Epithelial cell of proximal tubule (primary cell): ENCODE data around the gene YBX1. TPM values are rescaled to one million over a fixed set of nuclear protein-coding genes. Genes with fewer than 3 reads are reported as not detected.
"Not testable (repeated sequence)": the region's sequence is repeated elsewhere in the genome, so short reads cannot be mapped to it uniquely, and the experiment has no call there.

Source experiments
- DNase-seq: peaks from one replicate; pipeline ENCODE4 v3.0.0-alpha.2; 2011; ENCODE audit warnings: low read depth
- H3K4me3 ChIP-seq: 2 replicates; pipeline ENCODE4 v1.5.1; 2011; ENCODE audit warnings: low read depth, mild to moderate bottlenecking, low read length
- total RNA-seq: library from RNA; depleted of rRNA; stranded (reverse); fragments of >200 nt; gene quantifications from 2 replicates; pipeline ENCODE4 v1.2.3, GENCODE V29; 2015
- TF ChIP-seq, protein P1 (sequence below): conservative IDR thresholded peaks from 2 replicates; pipeline ENCODE4 v1.5.1; 2012; ENCODE audit warnings: low read depth, mild to moderate bottlenecking, low read length

YBX1 gene
- total RNA-seq, 1 donor from 2014 or later: 790 TPM

DNA sequence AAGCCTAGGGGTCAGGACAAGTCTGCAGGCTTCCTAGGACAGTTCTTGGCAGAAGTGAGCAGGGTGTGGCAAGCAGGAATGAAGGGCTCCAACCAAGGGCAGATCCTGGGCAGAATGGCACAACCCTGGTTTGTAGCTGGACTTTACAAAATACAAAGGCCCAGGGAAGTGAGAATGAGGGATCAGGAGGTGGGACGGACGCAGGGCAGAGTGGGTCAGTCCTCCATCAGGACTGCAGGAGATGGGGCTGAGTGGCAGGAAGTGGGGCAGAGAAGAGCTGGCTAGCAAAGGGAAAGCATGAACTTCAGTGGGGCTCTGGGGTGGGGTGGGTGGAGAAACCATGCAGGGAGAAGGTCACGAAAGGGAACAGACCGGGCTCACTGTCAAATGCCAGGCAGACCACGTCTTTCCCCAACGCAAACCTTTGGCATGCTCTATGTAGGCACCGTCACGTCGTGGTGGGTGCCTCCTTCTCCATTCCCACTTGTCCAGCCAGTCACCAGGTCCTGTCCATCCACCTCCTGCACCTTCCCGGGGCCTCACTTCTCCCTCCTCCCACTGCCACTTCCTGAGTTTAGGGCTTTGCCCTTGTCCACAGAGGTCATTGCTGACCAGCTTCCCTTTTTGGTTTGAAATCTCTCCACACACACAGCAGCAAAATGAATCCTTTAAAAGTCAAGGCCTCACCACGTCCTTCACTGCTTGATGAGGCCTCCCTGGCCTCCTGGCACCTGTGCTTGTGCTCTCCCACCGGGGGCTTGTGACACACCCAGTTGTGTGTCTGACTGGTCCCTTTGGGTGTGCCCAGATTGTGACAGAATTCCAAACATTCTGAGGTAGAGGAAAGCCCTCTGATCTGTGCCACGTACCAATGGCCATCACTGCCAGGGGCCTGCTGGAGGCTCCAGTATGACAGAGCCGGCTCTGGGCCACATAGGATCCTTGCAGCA, 66.5 kb downstream of the YBX1 start:
- no peak for DNase-seq
- no peak overlapping the region for H3K4me3 ChIP-seq
- TF ChIP-seq, protein P1, sequence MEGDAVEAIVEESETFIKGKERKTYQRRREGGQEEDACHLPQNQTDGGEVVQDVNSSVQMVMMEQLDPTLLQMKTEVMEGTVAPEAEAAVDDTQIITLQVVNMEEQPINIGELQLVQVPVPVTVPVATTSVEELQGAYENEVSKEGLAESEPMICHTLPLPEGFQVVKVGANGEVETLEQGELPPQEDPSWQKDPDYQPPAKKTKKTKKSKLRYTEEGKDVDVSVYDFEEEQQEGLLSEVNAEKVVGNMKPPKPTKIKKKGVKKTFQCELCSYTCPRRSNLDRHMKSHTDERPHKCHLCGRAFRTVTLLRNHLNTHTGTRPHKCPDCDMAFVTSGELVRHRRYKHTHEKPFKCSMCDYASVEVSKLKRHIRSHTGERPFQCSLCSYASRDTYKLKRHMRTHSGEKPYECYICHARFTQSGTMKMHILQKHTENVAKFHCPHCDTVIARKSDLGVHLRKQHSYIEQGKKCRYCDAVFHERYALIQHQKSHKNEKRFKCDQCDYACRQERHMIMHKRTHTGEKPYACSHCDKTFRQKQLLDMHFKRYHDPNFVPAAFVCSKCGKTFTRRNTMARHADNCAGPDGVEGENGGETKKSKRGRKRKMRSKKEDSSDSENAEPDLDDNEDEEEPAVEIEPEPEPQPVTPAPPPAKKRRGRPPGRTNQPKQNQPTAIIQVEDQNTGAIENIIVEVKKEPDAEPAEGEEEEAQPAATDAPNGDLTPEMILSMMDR: no peak

DNA sequence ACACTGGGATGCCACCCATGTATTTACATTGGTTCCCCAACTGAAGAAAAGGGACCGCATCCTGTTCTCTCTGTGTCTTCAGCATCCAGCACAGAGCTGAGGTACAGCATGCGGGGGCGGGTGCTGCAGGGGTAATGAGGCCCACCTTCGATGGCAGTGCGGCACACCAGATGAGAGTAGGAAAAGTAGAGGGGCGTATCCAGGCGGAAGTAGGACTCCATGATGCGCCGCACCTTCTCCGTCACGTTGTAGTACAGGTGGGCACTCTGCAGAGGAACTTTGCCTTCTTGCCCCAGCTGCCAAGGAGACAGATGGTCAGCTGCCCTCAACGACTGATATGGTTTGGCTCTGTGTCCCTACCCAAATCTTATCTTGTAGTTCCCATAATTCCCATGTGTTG, 67.8 kb downstream of the YBX1 start:
- DNase-seq: no peak
- TF ChIP-seq, protein P1: no peak
- H3K4me3 ChIP-seq: no peak overlapping the region

DNA sequence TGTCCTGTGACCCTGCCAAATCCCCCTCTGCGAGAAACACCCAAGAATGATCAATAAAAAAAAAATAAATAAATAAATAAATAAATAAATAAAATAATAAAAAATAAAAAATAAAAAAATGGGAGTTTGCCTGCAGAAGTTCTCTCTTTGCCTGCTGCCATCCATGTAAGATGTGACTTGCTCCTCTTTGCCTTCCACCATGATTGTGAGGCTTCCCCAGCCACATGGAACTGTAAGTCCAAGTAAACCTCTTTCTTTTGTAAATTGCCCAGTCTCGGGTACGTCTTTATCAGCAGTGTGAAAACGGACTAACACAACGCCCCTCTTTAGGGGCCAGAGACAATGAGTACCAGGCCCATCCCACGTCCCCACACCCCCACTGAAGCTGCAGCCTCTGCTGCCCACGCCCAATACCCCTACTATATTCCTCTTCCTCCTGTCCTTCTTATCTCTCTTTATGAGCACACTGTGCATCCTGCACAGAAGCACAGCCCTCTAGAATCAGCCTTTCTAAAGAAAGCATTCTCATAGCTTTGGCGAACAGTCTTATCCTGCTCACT, 69.4 kb downstream of the YBX1 start:
- DNase-seq, H3K4me3 ChIP-seq: not testable (repeated sequence)

DNA sequence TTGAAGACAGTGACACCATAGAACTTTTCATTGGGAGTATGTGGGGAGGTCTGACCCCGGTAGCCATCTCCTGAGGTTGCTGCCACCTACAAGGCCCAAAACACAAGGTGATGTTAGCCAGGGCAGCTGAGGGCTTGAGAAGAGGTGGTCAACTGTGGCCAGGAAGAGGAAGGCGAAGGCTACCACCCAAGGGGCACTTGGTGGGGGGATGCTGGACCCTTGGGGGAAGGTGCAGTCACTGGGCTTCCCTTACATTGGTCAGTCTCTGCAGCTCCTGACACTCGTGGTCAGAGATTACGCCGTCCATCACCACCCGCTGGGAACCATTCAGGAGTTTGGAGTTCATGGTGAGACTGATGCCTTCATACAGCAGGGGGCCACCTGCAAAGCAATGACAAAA, 70.1 kb downstream of the YBX1 start:
- H3K4me3 ChIP-seq: no peak overlapping the region
- TF ChIP-seq, protein P1: no peak
- no peak for DNase-seq

DNA sequence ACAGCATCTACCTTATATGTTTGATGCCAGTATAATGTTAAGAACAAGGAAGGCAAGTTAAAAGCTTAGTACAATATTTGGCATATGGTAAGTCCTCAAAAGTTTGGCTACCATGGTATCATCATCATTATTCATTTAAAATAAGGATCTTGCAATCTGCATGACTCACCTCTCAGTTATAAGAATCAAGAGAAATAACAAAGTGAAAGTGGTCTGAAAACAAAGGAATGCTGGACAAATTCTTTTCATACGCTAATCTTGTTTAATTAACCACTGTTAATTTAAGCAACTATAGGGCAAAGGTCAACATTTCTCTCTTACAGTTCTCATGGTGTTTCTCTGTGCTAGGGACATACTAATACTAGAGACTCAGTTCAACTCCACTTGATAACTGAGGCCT, 70.9 kb downstream of the YBX1 start:
- DNase-seq: no peak
- TF ChIP-seq, protein P1: no peak

More for the DNA sequence above, 70.9 kb downstream of the YBX1 start:
- H3K4me3 ChIP-seq: no peak overlapping the region

Other genes starting within 250 kb of the YBX1 start
- gene ZMYND12, start 226.4 kb upstream of the YBX1 start, total RNA-seq: 0.22 and 0.35 TPM in 2 replicates
- gene PPCS, start 225.9 kb upstream of the YBX1 start, total RNA-seq: 75.5 and 80.5 TPM in 2 replicates
- gene CCDC30, start 219.1 kb upstream of the YBX1 start, total RNA-seq: 0.06 and 0.07 TPM in 2 replicates
- 59.8 and 76.7 TPM in 2 replicates for gene PPIH, start 24.0 kb upstream of the YBX1 start, total RNA-seq
- 0.29 and 1.2 TPM in 2 replicates for gene CLDN19, start 57.8 kb downstream of the YBX1 start, total RNA-seq
- 44.4 and 51.9 TPM in 2 replicates for gene P3H1, start 84.6 kb downstream of the YBX1 start, total RNA-seq
- gene C1orf50, start 84.8 kb downstream of the YBX1 start, total RNA-seq: 6.1 and 7.8 TPM in 2 replicates
- not detected in 2 replicates for gene TMEM269, start 102.6 kb downstream of the YBX1 start, total RNA-seq
- gene ERMAP, start 134.7 kb downstream of the YBX1 start, total RNA-seq: 3.6 and 8.4 TPM in 2 replicates
- gene SVBP, start 135.0 kb downstream of the YBX1 start, total RNA-seq: 38.3 and 47.5 TPM in 2 replicates
- 3.7 and 9.0 TPM in 2 replicates for gene ZNF691, start 164.2 kb downstream of the YBX1 start, total RNA-seq